Gastrocnemius medialis (tissue), 4 donors: ENCODE data around the gene EFHD1. TPM values are rescaled to one million over a fixed set of nuclear protein-coding genes. Genes with fewer than 3 reads are reported as not detected.
A peak's percentile ranks its signal among the peaks of the same experiment; 100 is the strongest.

Source experiments
- ATAC-seq, 2 donors: fragments of 150-250 bp; one replicate each; pipeline ENCODE4 v1.9.1; 2016
- DNase-seq, 2 donors: peaks; one replicate each; pipeline ENCODE4 v3.0.0-alpha.2; 2019
- H3K27ac ChIP-seq, 4 donors: fragments of 200-600 bp; sonication (generic); 1 replicate in 1 of 4; 2 replicates in 3 of 4; pipeline ENCODE4 v1.5.1; 2016 to 2018; ENCODE audit warnings: mild to moderate bottlenecking in 2 of 4, moderate library complexity in 1 of 4
- H3K27me3 ChIP-seq, 3 donors: fragments of 200-600 bp; sonication (generic) in 2 of 3; 1 replicate in 1 of 3; 2 replicates in 2 of 3; pipeline versions ENCODE4 v1.5.1 to v1.6.0; 2016 to 2019; ENCODE audit warnings: mild to moderate bottlenecking in 1 of 3, moderate library complexity in 1 of 3
- H3K36me3 ChIP-seq, 2 donors: fragments of 200-600 bp; sonication (generic) in 1 of 2; one replicate each; pipeline ENCODE4 v1.5.1; 2017 to 2018
- H3K4me1 ChIP-seq, 2 donors: fragments of 200-600 bp; sonication (generic) in 1 of 2; one replicate each; pipeline ENCODE4 v1.5.1; 2016 to 2017; ENCODE audit warnings: mild to moderate bottlenecking in 2 of 2
- H3K4me3 ChIP-seq, 4 donors: fragments of 200-600 bp; sonication (generic) in 3 of 4; 1 replicate in 1 of 4; 2 replicates in 3 of 4; pipeline ENCODE4 v1.5.1; 2016 to 2019; ENCODE audit warnings: mild to moderate bottlenecking in 2 of 4
- H3K9me3 ChIP-seq, 3 donors: fragments of 200-600 bp; sonication (generic) in 2 of 3; 1 replicate in 1 of 3; 2 replicates in 2 of 3; pipeline ENCODE4 v1.5.1; 2016 to 2019
- POLR2A ChIP-seq, 2 donors: fragments of 450-650 bp; IDR thresholded peaks; one replicate each; pipeline ENCODE4 v1.6.1; 2017; ENCODE audit warnings: antibody characterized with exemption in 2 of 2, mild to moderate bottlenecking in 2 of 2, moderate library complexity in 2 of 2
- in situ Hi-C, 4 donors: fragments of 200-750 bp; cut with MboI; loops; one replicate each; pipeline versions ENCODE4 v1.15.0 to v1.8.0; 2017; ENCODE audit warnings: low sequenced_read_pairs in 4 of 4
- intact Hi-C: fragments of 100-400 bp; cut with DNase I; formaldehyde crosslinking; loops from one replicate; pipeline ENCODE4 v1.15.1; 2023; ENCODE audit warnings: low total_unique reads
- total RNA-seq, 4 donors: library from RNA; depleted of rRNA; stranded (reverse); fragments of >200 nt; gene quantifications; one replicate each; pipeline versions ENCODE4 v1.1.0 to v1.2.3, GENCODE V29; 2016
- TF ChIP-seq, protein P1 (sequence below), 5 experiments: fragments of 450-650 bp in 3 of 5; fragments of 200-600 bp in 2 of 5; sonication (generic) in 2 of 5; IDR thresholded peaks in 4 of 5; conservative IDR thresholded peaks in 1 of 5; 1 replicate in 4 of 5; 2 replicates in 1 of 5; pipeline ENCODE4 v1.5.1; 2016 to 2019; ENCODE audit warnings: antibody characterized with exemption in 5 of 5, mild to moderate bottlenecking in 3 of 5, moderate library complexity in 3 of 5

EFHD1 gene, protein sequence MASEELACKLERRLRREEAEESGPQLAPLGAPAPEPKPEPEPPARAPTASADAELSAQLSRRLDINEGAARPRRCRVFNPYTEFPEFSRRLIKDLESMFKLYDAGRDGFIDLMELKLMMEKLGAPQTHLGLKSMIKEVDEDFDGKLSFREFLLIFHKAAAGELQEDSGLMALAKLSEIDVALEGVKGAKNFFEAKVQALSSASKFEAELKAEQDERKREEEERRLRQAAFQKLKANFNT
- 10 to 100 TPM; 13.4 to 29.0 (median 13.9) TPM for total RNA-seq

GRCh38 chr2:232633413-232634205 lies at the start of gene EFHD1:
Gene EFHD1 (plus strand): TSS chr2:232633604. CDS start chr2:232633705, 101 bp downstream.
- Histone ChIP-seq H3K36me3 (no peaks in the 10 kb centered on the region), H3K4me3 (peak within 1 kb of the TSS; percentile 52 to 80 (median 65)), H3K27ac (peak within 1 kb of the TSS; percentile 68 to 79 (median 75)), H3K9me3 (no peaks in the 10 kb centered on the region), H3K4me1 (peaks cover 4 to 9% of the 10 kb centered on the region in 2 donors), H3K27me3 (peaks cover 27 to 41% (median 31%) of the 10 kb centered on the region in 3 donors)
- DNase-seq (peak; percentile 69 to 72), ATAC-seq (peak; percentile 60 to 64)
- in situ Hi-C loops, result no loop called here
- intact Hi-C loops, result no loop called here
- peak; percentile 38 to 73 for TF ChIP-seq POLR2A (IDR thresholded peaks at IDR 0.05)
- TF ChIP-seq, protein P1, sequence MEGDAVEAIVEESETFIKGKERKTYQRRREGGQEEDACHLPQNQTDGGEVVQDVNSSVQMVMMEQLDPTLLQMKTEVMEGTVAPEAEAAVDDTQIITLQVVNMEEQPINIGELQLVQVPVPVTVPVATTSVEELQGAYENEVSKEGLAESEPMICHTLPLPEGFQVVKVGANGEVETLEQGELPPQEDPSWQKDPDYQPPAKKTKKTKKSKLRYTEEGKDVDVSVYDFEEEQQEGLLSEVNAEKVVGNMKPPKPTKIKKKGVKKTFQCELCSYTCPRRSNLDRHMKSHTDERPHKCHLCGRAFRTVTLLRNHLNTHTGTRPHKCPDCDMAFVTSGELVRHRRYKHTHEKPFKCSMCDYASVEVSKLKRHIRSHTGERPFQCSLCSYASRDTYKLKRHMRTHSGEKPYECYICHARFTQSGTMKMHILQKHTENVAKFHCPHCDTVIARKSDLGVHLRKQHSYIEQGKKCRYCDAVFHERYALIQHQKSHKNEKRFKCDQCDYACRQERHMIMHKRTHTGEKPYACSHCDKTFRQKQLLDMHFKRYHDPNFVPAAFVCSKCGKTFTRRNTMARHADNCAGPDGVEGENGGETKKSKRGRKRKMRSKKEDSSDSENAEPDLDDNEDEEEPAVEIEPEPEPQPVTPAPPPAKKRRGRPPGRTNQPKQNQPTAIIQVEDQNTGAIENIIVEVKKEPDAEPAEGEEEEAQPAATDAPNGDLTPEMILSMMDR (IDR thresholded peaks at IDR 0.05 in 4 of 5, conservative IDR thresholded peaks at IDR 0.05 in 1 of 5), result no peak

GRCh38 chr2:232584238-232584637 lies 49.2 kb upstream of the EFHD1 start:
- peaks cover 0 to 33% of the 10 kb centered on the region in 2 donors for H3K36me3 ChIP-seq
- intact Hi-C loops, result no loop called here

DNA sequence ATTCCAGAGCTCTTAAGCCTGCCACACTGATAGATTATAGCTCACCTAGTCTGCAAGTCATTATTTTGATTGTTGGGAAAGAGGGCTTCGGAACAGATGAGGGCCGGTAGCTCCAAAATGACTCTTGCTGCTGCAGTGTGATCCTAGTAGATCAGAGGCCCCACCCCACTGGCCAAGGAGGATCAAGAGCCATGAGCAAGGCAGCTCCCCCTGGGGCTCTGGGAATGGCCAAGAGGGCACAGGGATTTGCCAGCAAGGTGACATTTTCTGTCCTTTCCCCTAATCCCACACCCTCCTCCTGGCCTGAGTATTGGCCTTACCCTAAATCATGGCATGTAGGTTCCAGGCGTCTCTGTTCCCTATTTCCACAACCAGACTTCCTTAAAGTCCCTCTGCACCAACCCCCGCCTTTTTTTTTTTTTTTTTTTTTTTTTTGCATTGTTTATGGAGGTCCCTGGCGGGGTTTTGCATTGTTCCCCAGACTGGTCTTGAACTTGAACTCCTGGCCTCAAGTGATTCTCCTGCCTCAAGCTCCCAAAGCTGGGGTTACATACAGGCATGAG lies 46.4 kb upstream of the EFHD1 start:
- peak overlapping the region in 2 of 4 donors; percentile 77 to 82 for H3K27ac ChIP-seq
- no peak for ATAC-seq
- intact Hi-C loops, result no loop called here

More at GRCh38 chr2:232584238-232584637, 49.2 kb upstream of the EFHD1 start:
- TF ChIP-seq, protein P1 (IDR thresholded peaks at IDR 0.05 in 4 of 5, conservative IDR thresholded peaks at IDR 0.05 in 1 of 5), result no peak
- TF ChIP-seq POLR2A (IDR thresholded peaks at IDR 0.05), result no peak
- no peaks in the 10 kb centered on the region for H3K9me3 ChIP-seq
- ATAC-seq (no peak), DNase-seq (no peak)
- H3K4me1 ChIP-seq, result peaks cover 9 to 13% of the 10 kb centered on the region in 2 donors
- no peaks in the 10 kb centered on the region for H3K27me3 ChIP-seq
- no peak overlapping the region for H3K4me3 ChIP-seq
- in situ Hi-C loops, result no loop called here
- no peak overlapping the region for H3K27ac ChIP-seq

GRCh38 chr2:232587512-232587911 lies 45.9 kb upstream of the EFHD1 start:
- no peak for ATAC-seq
- peak overlapping the region in 3 of 4 donors; percentile 62 to 82 (median 77) for H3K27ac ChIP-seq
- intact Hi-C loops (no loop called here), in situ Hi-C loops (no loop called here)
- no peak overlapping the region for H3K4me3 ChIP-seq
- no peaks in the 10 kb centered on the region for H3K9me3 ChIP-seq
- peaks cover 19 to 29% of the 10 kb centered on the region in 2 donors for H3K4me1 ChIP-seq
- H3K27me3 ChIP-seq, result no peaks in the 10 kb centered on the region
- no peak for DNase-seq
- peaks cover 0 to 10% of the 10 kb centered on the region in 2 donors for H3K36me3 ChIP-seq
- TF ChIP-seq POLR2A (IDR thresholded peaks at IDR 0.05), result no peak
- TF ChIP-seq, protein P1 (IDR thresholded peaks at IDR 0.05 in 4 of 5, conservative IDR thresholded peaks at IDR 0.05 in 1 of 5), result no peak

More for the DNA sequence above, 46.4 kb upstream of the EFHD1 start:
- H3K36me3 ChIP-seq, result peaks cover 0 to 15% of the 10 kb centered on the region in 2 donors
- peaks cover 14 to 24% of the 10 kb centered on the region in 2 donors for H3K4me1 ChIP-seq
- no peak for DNase-seq
- H3K27me3 ChIP-seq, result no peaks in the 10 kb centered on the region
- in situ Hi-C loops, result no loop called here
- H3K4me3 ChIP-seq, result no peak overlapping the region
- no peak for TF ChIP-seq POLR2A (IDR thresholded peaks at IDR 0.05)
- TF ChIP-seq, protein P1 (IDR thresholded peaks at IDR 0.05 in 4 of 5, conservative IDR thresholded peaks at IDR 0.05 in 1 of 5), result no peak
- H3K9me3 ChIP-seq, result no peaks in the 10 kb centered on the region
